ENCODE measurements around the gene LRRC49. TPM values are rescaled to one million over a fixed set of nuclear protein-coding genes. Genes with fewer than 3 reads are reported as not detected.

LRRC49 gene
- total RNA-seq, 1 donor from 2014 or later, result 86.6 TPM

GRCh38 chr15:71057143-71057542 lies 164.5 kb downstream of the LRRC49 start:
- no peak for DNase-seq
- no peak overlapping the region for H3K4me3 ChIP-seq
- peaks cover 28% of the 10 kb centered on the region for H3K9me3 ChIP-seq (replicated peaks)
- no peak overlapping the region for H3K27ac ChIP-seq (replicated peaks)
- H3K4me1 ChIP-seq, result peaks cover 6% of the 10 kb centered on the region
- intact Hi-C loops (cut with micrococcal nuclease), result no loop called here
- peaks cover 11% of the 10 kb centered on the region for H3K36me3 ChIP-seq
- no peaks in the 10 kb centered on the region for H3K27me3 ChIP-seq (ENCODE audit: low read depth)
- no peak for TF ChIP-seq CTCF (IDR thresholded peaks at IDR 0.05; ENCODE audit: borderline replicate concordance)

GRCh38 chr15:71057581-71057980 lies 165.0 kb downstream of the LRRC49 start:
- H3K27me3 ChIP-seq (ENCODE audit: low read depth), result no peaks in the 10 kb centered on the region
- intact Hi-C loops (cut with micrococcal nuclease), result no loop called here
- no peak for DNase-seq
- H3K4me1 ChIP-seq, result peaks cover 6% of the 10 kb centered on the region
- H3K36me3 ChIP-seq, result peaks cover 8% of the 10 kb centered on the region
- H3K4me3 ChIP-seq, result no peak overlapping the region
- no peak for TF ChIP-seq CTCF (IDR thresholded peaks at IDR 0.05; ENCODE audit: borderline replicate concordance)
- H3K27ac ChIP-seq (replicated peaks), result no peak overlapping the region
- H3K9me3 ChIP-seq (replicated peaks), result peaks cover 28% of the 10 kb centered on the region

GRCh38 chr15:71060983-71061382 lies 168.4 kb downstream of the LRRC49 start:
- Histone ChIP-seq H3K9me3 (replicated peaks) (peaks cover 28% of the 10 kb centered on the region), H3K27ac (replicated peaks) (no peak overlapping the region), H3K36me3 (peaks cover 8% of the 10 kb centered on the region), H3K27me3 (ENCODE audit: low read depth) (no peaks in the 10 kb centered on the region), H3K4me1 (peaks cover 8% of the 10 kb centered on the region), H3K4me3 (no peak overlapping the region)
- TF ChIP-seq CTCF (IDR thresholded peaks at IDR 0.05; ENCODE audit: borderline replicate concordance), result no peak
- DNase-seq, result no peak
- intact Hi-C loops (cut with micrococcal nuclease), result no loop called here

GRCh38 chr15:71066983-71067382 lies 174.4 kb downstream of the LRRC49 start:
- intact Hi-C loops (cut with micrococcal nuclease), result no loop called here
- TF ChIP-seq CTCF (IDR thresholded peaks at IDR 0.05; ENCODE audit: borderline replicate concordance), result no peak
- Histone ChIP-seq H3K4me3 (no peak overlapping the region), H3K36me3 (no peaks in the 10 kb centered on the region), H3K4me1 (peaks cover 8% of the 10 kb centered on the region), H3K27me3 (ENCODE audit: low read depth) (no peaks in the 10 kb centered on the region), H3K9me3 (replicated peaks) (no peaks in the 10 kb centered on the region), H3K27ac (replicated peaks) (no peak overlapping the region)
- DNase-seq, result no peak

GRCh38 chr15:71069693-71070092 lies 177.1 kb downstream of the LRRC49 start:
- no peaks in the 10 kb centered on the region for H3K36me3 ChIP-seq
- no peak overlapping the region for H3K27ac ChIP-seq (replicated peaks)
- no peaks in the 10 kb centered on the region for H3K27me3 ChIP-seq (ENCODE audit: low read depth)
- no peaks in the 10 kb centered on the region for H3K4me1 ChIP-seq
- no peak for TF ChIP-seq CTCF (IDR thresholded peaks at IDR 0.05; ENCODE audit: borderline replicate concordance)
- DNase-seq, result no peak
- no peak overlapping the region for H3K4me3 ChIP-seq
- intact Hi-C loops (cut with micrococcal nuclease), result no loop called here
- H3K9me3 ChIP-seq (replicated peaks), result peaks cover 8% of the 10 kb centered on the region

GRCh38 chr15:71071529-71071928 lies 178.9 kb downstream of the LRRC49 start:
- intact Hi-C loops (cut with micrococcal nuclease), result no loop called here
- Histone ChIP-seq H3K27me3 (ENCODE audit: low read depth) (no peaks in the 10 kb centered on the region), H3K4me1 (no peaks in the 10 kb centered on the region), H3K27ac (replicated peaks) (no peak overlapping the region), H3K36me3 (no peaks in the 10 kb centered on the region), H3K9me3 (replicated peaks) (peaks cover 10% of the 10 kb centered on the region), H3K4me3 (no peak overlapping the region)
- DNase-seq, result no peak
- TF ChIP-seq CTCF (IDR thresholded peaks at IDR 0.05; ENCODE audit: borderline replicate concordance), result no peak

Data from left ventricle myocardium inferior (tissue), 1 donor.